ENCODE results near the gene PDE3A. TPM values are rescaled to one million over a fixed set of nuclear protein-coding genes. Genes with fewer than 3 reads are reported as not detected.

PDE3A gene
- total RNA-seq, 1 experiment from 2014 or later, result 0.80 TPM

DNA sequence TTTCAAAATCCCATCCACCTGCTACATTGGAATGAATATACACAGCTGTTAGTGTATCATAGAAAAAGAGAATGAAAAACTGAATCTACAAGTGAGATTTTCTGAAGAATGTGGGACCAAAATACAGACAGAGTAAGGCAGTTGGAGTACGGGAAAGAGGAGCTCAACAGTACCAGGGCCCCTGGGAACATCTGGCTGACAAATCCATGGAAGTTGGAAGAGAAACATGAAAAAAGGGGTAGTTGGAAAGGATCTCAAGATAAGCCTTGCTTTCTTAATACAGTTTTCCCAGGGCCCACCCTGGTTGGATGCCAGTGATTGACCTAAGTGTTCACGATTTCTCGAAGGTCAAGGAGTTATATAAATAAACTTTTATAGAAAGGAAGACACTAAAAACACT is 272.8 kb downstream of the PDE3A start:
- Histone ChIP-seq H3K4me3 (ENCODE audit: low read depth, low read length, poor library complexity, severe bottlenecking) (no peak overlapping the region), H3K4me1 (ENCODE audit: insufficient read depth, low read length, poor library complexity, severe bottlenecking) (no peaks in the 10 kb centered on the region), H3K9me3 (ENCODE audit: low read depth, low read length, poor library complexity, severe bottlenecking) (no peaks in the 10 kb centered on the region), H3K27me3 (replicated peaks; ENCODE audit: insufficient read depth, low read depth, low read length, poor library complexity) (peaks cover 7% of the 10 kb centered on the region), H3K36me3 (ENCODE audit: insufficient read depth, low read length, poor library complexity, severe bottlenecking) (no peaks in the 10 kb centered on the region), H3K27ac (ENCODE audit: low read depth, low read length, poor library complexity, severe bottlenecking) (no peak overlapping the region)
- BruUV-seq (replicated peaks), result no TSS peak
- POLR2A ChIA-PET (ENCODE audit: low non-redundant PET), result no interaction called here
- no peak for DNase-seq (ENCODE audit: low spot score)
- CTCF ChIA-PET, result no interaction called here
- no peak for TF ChIP-seq EZH2 (IDR thresholded peaks at IDR 0.05; ENCODE audit: borderline replicate concordance, low read depth, low read length, poor library complexity, severe bottlenecking)
- TF ChIP-seq, protein P1, sequence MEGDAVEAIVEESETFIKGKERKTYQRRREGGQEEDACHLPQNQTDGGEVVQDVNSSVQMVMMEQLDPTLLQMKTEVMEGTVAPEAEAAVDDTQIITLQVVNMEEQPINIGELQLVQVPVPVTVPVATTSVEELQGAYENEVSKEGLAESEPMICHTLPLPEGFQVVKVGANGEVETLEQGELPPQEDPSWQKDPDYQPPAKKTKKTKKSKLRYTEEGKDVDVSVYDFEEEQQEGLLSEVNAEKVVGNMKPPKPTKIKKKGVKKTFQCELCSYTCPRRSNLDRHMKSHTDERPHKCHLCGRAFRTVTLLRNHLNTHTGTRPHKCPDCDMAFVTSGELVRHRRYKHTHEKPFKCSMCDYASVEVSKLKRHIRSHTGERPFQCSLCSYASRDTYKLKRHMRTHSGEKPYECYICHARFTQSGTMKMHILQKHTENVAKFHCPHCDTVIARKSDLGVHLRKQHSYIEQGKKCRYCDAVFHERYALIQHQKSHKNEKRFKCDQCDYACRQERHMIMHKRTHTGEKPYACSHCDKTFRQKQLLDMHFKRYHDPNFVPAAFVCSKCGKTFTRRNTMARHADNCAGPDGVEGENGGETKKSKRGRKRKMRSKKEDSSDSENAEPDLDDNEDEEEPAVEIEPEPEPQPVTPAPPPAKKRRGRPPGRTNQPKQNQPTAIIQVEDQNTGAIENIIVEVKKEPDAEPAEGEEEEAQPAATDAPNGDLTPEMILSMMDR (conservative IDR thresholded peaks at IDR 0.05; ENCODE audit: low read depth, low read length), result no peak
- intact Hi-C loops (cut with micrococcal nuclease; ENCODE audit: unreplicated experiment), result loop anchor here (10.0 kb wide), 1 partner anchor 304 kb away; no protein-coding TSS in a partner anchor

DNA sequence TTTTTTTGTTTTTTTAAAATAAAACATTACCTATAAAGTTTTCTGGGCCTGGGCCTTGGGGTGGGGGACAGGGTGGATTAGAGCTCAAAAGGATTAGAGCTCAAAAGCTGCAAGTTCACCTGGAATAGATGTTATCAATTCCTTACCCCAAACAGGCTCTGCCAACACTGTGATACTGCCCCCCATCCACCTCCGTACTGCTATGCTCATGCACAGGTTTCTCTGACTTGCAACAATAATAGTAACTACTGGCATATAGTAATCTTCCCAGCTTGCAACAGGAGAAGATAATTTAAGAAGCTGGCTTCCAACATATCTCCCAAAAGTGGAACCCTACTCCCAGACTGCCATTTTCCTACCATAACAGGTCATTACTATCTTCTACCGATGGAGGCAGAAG is 275.5 kb downstream of the PDE3A start:
- no peak for TF ChIP-seq EZH2 (IDR thresholded peaks at IDR 0.05; ENCODE audit: borderline replicate concordance, low read depth, low read length, poor library complexity, severe bottlenecking)
- TF ChIP-seq, protein P1 (conservative IDR thresholded peaks at IDR 0.05; ENCODE audit: low read depth, low read length), result no peak
- Histone ChIP-seq H3K9me3 (ENCODE audit: low read depth, low read length, poor library complexity, severe bottlenecking) (no peaks in the 10 kb centered on the region), H3K4me3 (ENCODE audit: low read depth, low read length, poor library complexity, severe bottlenecking) (no peak overlapping the region), H3K27me3 (replicated peaks; ENCODE audit: insufficient read depth, low read depth, low read length, poor library complexity) (peaks cover 3% of the 10 kb centered on the region), H3K36me3 (ENCODE audit: insufficient read depth, low read length, poor library complexity, severe bottlenecking) (no peaks in the 10 kb centered on the region), H3K4me1 (ENCODE audit: insufficient read depth, low read length, poor library complexity, severe bottlenecking) (no peaks in the 10 kb centered on the region), H3K27ac (ENCODE audit: low read depth, low read length, poor library complexity, severe bottlenecking) (no peak overlapping the region)
- CTCF ChIA-PET, result no interaction called here
- POLR2A ChIA-PET (ENCODE audit: low non-redundant PET), result no interaction called here
- DNase-seq (ENCODE audit: low spot score), result no peak
- no TSS peak for BruUV-seq (replicated peaks)
- intact Hi-C loops (cut with micrococcal nuclease; ENCODE audit: unreplicated experiment), result loop anchor here (10.0 kb wide), 1 partner anchor 301 kb away; no protein-coding TSS in a partner anchor

DNA sequence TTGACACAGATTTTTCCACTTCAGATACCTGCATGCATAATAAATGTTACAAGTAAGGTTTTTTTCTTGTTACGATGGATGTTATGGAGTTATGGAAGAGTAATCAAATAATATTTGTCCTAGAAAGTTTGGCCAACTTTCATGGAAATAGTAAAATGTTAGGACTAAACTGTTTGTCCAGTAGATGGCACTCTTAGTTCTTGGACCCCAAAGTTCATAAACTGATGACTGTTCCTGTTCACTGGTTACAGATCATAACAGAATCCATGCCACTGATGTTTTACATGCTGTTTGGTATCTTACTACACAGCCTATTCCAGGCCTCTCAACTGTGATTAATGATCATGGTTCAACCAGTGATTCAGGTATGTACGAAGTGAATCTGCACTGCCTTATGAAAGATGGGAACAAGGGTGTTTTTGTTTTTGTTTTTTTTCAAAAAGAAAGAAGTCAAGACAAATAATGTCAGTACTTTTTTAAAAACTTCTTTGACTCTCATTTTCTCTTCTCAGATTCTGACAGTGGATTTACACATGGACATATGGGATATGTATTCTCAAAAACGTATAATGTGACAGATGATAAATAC is 278.0 kb downstream of the PDE3A start:
- peaks cover 3% of the 10 kb centered on the region for H3K27me3 ChIP-seq (replicated peaks; ENCODE audit: insufficient read depth, low read depth, low read length, poor library complexity)
- no peaks in the 10 kb centered on the region for H3K36me3 ChIP-seq (ENCODE audit: insufficient read depth, low read length, poor library complexity, severe bottlenecking)
- ChIA-PET CTCF (no interaction called here), POLR2A (ENCODE audit: low non-redundant PET) (no interaction called here)
- TF ChIP-seq, protein P1 (conservative IDR thresholded peaks at IDR 0.05; ENCODE audit: low read depth, low read length), result peak; percentile 69
- TF ChIP-seq EZH2 (IDR thresholded peaks at IDR 0.05; ENCODE audit: borderline replicate concordance, low read depth, low read length, poor library complexity, severe bottlenecking), result no peak
- no peak overlapping the region for H3K27ac ChIP-seq (ENCODE audit: low read depth, low read length, poor library complexity, severe bottlenecking)
- intact Hi-C loops (cut with micrococcal nuclease; ENCODE audit: unreplicated experiment), result loop anchor here (1.0 to 10.0 kb wide), 3 partner anchors 152 to 524 kb away; no protein-coding TSS in a partner anchor
- no TSS peak for BruUV-seq (replicated peaks)
- peak; percentile 62 for DNase-seq (ENCODE audit: low spot score)
- no peaks in the 10 kb centered on the region for H3K4me1 ChIP-seq (ENCODE audit: insufficient read depth, low read length, poor library complexity, severe bottlenecking)
- no peak overlapping the region for H3K4me3 ChIP-seq (ENCODE audit: low read depth, low read length, poor library complexity, severe bottlenecking)
- no peaks in the 10 kb centered on the region for H3K9me3 ChIP-seq (ENCODE audit: low read depth, low read length, poor library complexity, severe bottlenecking)
